ENCODE measurements around the gene MAST4.
"Not testable (repeated sequence)": the region's sequence is repeated elsewhere in the genome, so short reads cannot be mapped to it uniquely, and the experiment has no call there.

MAST4 gene

GRCh38 chr5:66675406-66675805 is 79.2 kb downstream of the MAST4 start:
- no peaks in the 10 kb centered on the region for H3K36me3 Mint-ChIP-seq (ENCODE audit: low read depth)
- TF ChIP-seq, protein P1, sequence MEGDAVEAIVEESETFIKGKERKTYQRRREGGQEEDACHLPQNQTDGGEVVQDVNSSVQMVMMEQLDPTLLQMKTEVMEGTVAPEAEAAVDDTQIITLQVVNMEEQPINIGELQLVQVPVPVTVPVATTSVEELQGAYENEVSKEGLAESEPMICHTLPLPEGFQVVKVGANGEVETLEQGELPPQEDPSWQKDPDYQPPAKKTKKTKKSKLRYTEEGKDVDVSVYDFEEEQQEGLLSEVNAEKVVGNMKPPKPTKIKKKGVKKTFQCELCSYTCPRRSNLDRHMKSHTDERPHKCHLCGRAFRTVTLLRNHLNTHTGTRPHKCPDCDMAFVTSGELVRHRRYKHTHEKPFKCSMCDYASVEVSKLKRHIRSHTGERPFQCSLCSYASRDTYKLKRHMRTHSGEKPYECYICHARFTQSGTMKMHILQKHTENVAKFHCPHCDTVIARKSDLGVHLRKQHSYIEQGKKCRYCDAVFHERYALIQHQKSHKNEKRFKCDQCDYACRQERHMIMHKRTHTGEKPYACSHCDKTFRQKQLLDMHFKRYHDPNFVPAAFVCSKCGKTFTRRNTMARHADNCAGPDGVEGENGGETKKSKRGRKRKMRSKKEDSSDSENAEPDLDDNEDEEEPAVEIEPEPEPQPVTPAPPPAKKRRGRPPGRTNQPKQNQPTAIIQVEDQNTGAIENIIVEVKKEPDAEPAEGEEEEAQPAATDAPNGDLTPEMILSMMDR (IDR thresholded peaks at IDR 0.05; ENCODE audit: unreplicated experiment in 3 of 3) = no peak
- H3K27me3 Mint-ChIP-seq (ENCODE audit: low read depth) = no peaks in the 10 kb centered on the region
- H3K27ac Mint-ChIP-seq = no peak overlapping the region
- no peaks in the 10 kb centered on the region for H3K9me3 Mint-ChIP-seq
- H3K4me3 Mint-ChIP-seq = no peak overlapping the region
- peaks cover 4% of the 10 kb centered on the region for H3K4me1 Mint-ChIP-seq

DNA sequence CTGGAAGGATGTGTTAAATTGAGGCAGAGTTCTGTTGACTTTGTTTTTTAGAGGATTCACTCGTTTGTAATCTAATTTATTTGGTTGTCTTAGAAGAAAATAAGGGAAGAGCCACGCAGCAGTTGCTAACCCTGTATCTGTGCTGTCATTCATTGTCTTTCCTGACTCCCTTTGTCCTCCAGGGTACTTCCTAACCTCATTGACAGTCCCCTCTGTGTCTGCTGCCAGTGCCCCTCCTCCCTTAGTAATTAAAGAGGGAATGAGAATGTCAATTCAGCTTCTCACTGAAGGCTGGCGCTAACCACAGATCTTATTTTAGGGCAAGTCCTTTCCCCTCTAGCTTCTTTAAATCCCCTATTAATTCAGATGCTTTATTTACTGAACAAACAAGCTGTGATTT is 84.0 kb downstream of the MAST4 start:
- H3K4me1 Mint-ChIP-seq = peaks cover 11% of the 10 kb centered on the region
- no peaks in the 10 kb centered on the region for H3K36me3 Mint-ChIP-seq (ENCODE audit: low read depth)
- TF ChIP-seq, protein P1 (IDR thresholded peaks at IDR 0.05; ENCODE audit: unreplicated experiment in 3 of 3) = no peak
- H3K4me3 Mint-ChIP-seq = no peak overlapping the region
- H3K9me3 Mint-ChIP-seq = no peaks in the 10 kb centered on the region
- H3K27ac Mint-ChIP-seq = peak overlapping the region in 1 of 3 experiments; percentile 33
- no peaks in the 10 kb centered on the region for H3K27me3 Mint-ChIP-seq (ENCODE audit: low read depth)

DNA sequence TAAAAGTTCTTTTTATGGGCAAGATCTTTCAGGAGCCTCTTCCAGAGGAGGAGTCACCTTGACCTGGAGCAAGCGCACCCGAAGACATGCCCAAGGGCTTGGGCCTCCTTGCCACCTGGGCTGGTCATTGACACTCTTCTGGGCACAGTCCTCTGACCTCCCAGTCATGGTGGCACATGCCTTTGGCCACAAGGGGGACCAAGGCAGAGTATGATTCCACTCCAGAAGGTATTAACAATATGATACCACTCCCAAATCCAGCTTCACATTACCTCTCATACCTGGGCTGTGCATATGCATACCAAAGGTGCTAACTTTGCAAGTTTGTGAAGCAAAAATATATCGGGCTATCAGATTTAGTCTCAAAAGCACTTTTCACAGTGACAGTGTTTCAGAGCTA is 84.6 kb downstream of the MAST4 start:
- peak overlapping the region in 1 of 3 experiments; percentile 33 for H3K27ac Mint-ChIP-seq
- H3K4me3 Mint-ChIP-seq = no peak overlapping the region
- no peaks in the 10 kb centered on the region for H3K36me3 Mint-ChIP-seq (ENCODE audit: low read depth)
- peaks cover 8% of the 10 kb centered on the region for H3K4me1 Mint-ChIP-seq
- no peaks in the 10 kb centered on the region for H3K9me3 Mint-ChIP-seq
- TF ChIP-seq, protein P1 (IDR thresholded peaks at IDR 0.05; ENCODE audit: unreplicated experiment in 3 of 3) = peak in 1 of 3 experiments; percentile 15
- H3K27me3 Mint-ChIP-seq (ENCODE audit: low read depth) = no peaks in the 10 kb centered on the region

GRCh38 chr5:66684663-66685062 is 88.5 kb downstream of the MAST4 start:
- peaks cover 8% of the 10 kb centered on the region for H3K4me1 Mint-ChIP-seq
- H3K27me3 Mint-ChIP-seq (ENCODE audit: low read depth) = no peaks in the 10 kb centered on the region
- no peaks in the 10 kb centered on the region for H3K9me3 Mint-ChIP-seq
- TF ChIP-seq, protein P1 (IDR thresholded peaks at IDR 0.05; ENCODE audit: unreplicated experiment in 3 of 3) = no peak
- H3K27ac Mint-ChIP-seq = peak overlapping the region; percentile 80 to 87 (median 80)
- peaks cover 4% of the 10 kb centered on the region for H3K36me3 Mint-ChIP-seq (ENCODE audit: low read depth)
- no peak overlapping the region for H3K4me3 Mint-ChIP-seq

DNA sequence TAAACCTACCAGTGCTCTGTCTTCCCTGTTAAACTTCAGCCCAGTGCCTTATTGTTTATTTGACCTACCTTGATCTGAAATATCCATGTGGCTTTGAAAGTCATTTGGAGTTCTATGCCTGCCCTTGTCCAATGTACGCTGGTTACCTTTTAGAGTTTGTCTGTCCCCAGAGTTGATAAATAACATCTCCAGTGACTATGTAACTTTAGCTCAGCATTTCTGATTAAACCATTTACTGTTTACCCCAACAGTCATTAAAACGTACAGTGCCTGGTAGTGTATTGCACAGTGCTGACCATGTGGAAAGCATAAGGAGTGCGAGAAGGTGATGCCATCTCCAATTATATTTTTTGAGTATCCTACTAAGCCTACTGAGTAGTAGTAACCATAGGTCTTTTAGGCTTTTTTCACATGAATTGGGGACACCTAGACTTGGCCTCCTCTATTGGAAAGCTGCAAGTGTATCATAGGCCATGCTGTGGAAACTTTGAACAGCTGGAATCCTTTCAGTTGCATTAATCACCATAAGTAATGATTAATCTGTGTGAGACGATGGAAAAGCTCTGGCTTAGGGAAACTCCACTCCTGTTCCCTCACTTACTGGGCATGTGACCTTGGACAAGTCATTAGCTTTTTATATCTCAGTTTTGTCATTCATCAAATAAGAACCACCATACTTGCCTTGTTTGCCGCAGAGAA is 93.5 kb downstream of the MAST4 start:
- peaks cover 3% of the 10 kb centered on the region for H3K27me3 Mint-ChIP-seq (ENCODE audit: low read depth)
- H3K4me3 Mint-ChIP-seq = no peak overlapping the region
- H3K36me3 Mint-ChIP-seq (ENCODE audit: low read depth) = peaks cover 4% of the 10 kb centered on the region
- peak overlapping the region in 2 of 3 experiments; percentile 44 to 90 for H3K27ac Mint-ChIP-seq
- TF ChIP-seq, protein P1 (IDR thresholded peaks at IDR 0.05; ENCODE audit: unreplicated experiment in 3 of 3) = no peak
- H3K4me1 Mint-ChIP-seq = no peaks in the 10 kb centered on the region
- H3K9me3 Mint-ChIP-seq = no peaks in the 10 kb centered on the region

DNA sequence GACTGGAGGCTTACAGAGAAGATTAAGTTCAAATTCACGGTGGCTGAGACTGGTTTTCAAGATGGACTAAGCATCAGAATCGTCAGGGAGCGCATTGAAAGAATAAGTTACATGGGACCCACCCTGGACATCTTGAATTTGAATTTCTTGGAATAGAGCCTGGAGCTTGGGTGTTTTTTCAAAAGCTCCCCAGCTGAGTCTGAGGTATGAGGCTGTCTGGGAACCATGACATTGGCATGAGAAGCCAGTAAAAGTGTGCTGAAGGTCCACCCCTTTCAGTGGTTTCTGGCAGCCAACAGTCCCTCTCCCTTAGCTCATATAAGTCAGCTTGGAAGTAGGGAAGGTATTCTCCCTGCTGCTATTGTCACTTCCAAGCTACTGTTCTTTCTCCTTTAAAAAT is 97.8 kb downstream of the MAST4 start:
- Mint-ChIP-seq H3K36me3 (ENCODE audit: low read depth) (peaks cover 8% of the 10 kb centered on the region), H3K9me3 (peaks cover 4% of the 10 kb centered on the region), H3K4me3 (no peak overlapping the region), H3K27ac (no peak overlapping the region), H3K27me3 (ENCODE audit: low read depth) (peaks cover 3% of the 10 kb centered on the region), H3K4me1 (no peaks in the 10 kb centered on the region)
- TF ChIP-seq, protein P1 (IDR thresholded peaks at IDR 0.05; ENCODE audit: unreplicated experiment in 3 of 3) = no peak

DNA sequence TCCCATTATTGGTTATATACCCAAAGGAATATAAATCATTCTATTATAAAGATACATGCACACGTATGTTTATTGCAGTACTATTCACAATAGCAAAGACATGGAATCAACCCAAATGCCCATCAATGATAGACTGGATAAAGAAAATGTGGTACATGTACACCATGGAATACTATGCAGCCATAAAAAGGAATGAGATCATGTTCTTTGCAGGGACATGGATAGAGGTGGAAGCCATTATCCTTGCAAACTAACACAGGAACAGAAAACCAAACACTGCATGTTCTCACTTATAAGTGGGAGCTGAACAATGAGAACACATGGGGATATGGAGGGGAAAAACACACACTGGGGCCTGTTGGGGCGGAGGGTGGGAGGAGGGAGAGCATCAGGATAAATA is 99.6 kb downstream of the MAST4 start:
- not testable (repeated sequence) for H3K4me3 Mint-ChIP-seq; H3K9me3 Mint-ChIP-seq; H3K36me3 Mint-ChIP-seq (ENCODE audit: low read depth); H3K27me3 Mint-ChIP-seq (ENCODE audit: low read depth); H3K4me1 Mint-ChIP-seq; H3K27ac Mint-ChIP-seq

Data from nephron (organoid).